Gastroesophageal sphincter (tissue), 4 donors: ENCODE measurements around the gene FUNDC2. TPM values are rescaled to one million over a fixed set of nuclear protein-coding genes. Genes with fewer than 3 reads are reported as not detected.

ENCODE experiments used
- ATAC-seq: fragments of 150-250 bp; one replicate; pipeline ENCODE4 v1.9.1; 2016; ENCODE audit warnings: mild to moderate bottlenecking, moderate library complexity
- H3K27ac ChIP-seq, 4 donors: fragments of 200-600 bp; sonication (generic) in 3 of 4; 1 replicate in 3 of 4; 2 replicates in 1 of 4; pipeline ENCODE4 v1.5.1; 2016 to 2019
- H3K27me3 ChIP-seq: fragments of 200-600 bp; sonication (generic); one replicate; pipeline ENCODE4 v1.5.1; 2019
- H3K36me3 ChIP-seq, 2 donors: fragments of 200-600 bp; sonication (generic); one replicate each; pipeline ENCODE4 v1.5.1; 2019; ENCODE audit warnings: control low read depth in 1 of 2
- H3K4me1 ChIP-seq, 3 donors: fragments of 200-600 bp; sonication (generic); 1 replicate in 2 of 3; 2 replicates in 1 of 3; pipeline ENCODE4 v1.5.1; 2016 to 2019; ENCODE audit warnings: control low read depth in 2 of 3
- H3K4me3 ChIP-seq, 2 donors: fragments of 200-600 bp; sonication (generic); one replicate each; pipeline ENCODE4 v1.5.1; 2019; ENCODE audit warnings: mild to moderate bottlenecking in 1 of 2, moderate library complexity in 1 of 2
- H3K9me3 ChIP-seq, 3 donors: fragments of 200-600 bp; sonication (generic); one replicate each; pipeline ENCODE4 v1.5.1; 2017 to 2019; ENCODE audit warnings: control low read depth in 2 of 3
- CTCF ChIP-seq, 4 experiments: fragments of 200-600 bp in 2 of 4; fragments of 450-650 bp in 2 of 4; sonication (generic) in 1 of 4; IDR thresholded peaks; one replicate each; pipeline ENCODE4 v1.5.1; 2017 to 2019; ENCODE audit warnings: antibody characterized with exemption in 4 of 4, mild to moderate bottlenecking in 2 of 4, moderate library complexity in 2 of 4
- EP300 ChIP-seq: sonication (generic); formaldehyde crosslinking; IDR thresholded peaks from one replicate; pipeline ENCODE4 v1.6.1; 2017; ENCODE audit warnings: antibody characterized with exemption, mild to moderate bottlenecking
- POLR2A ChIP-seq, 2 donors: fragments of 450-650 bp; IDR thresholded peaks; one replicate each; pipeline ENCODE4 v1.6.1; 2017; ENCODE audit warnings: antibody characterized with exemption in 2 of 2, mild to moderate bottlenecking in 2 of 2, moderate library complexity in 1 of 2
- POLR2AphosphoS5 ChIP-seq: sonication (generic); formaldehyde crosslinking; IDR thresholded peaks from one replicate; pipeline ENCODE4 v1.6.1; 2017; ENCODE audit warnings: antibody characterized with exemption
- WGBS, 2 donors: methylation state at CpG; one replicate each; pipeline ENCODE4 v1.1.5; 2018; ENCODE audit warnings: low coverage in 1 of 2; 5-methylcytosine and 5-hydroxymethylcytosine counted together
- total RNA-seq, 4 donors: library from RNA; depleted of rRNA; stranded (reverse); fragments of >200 nt; gene quantifications; one replicate each; pipeline ENCODE4 v1.1.0, GENCODE V29; 2016

The FUNDC2 gene
- total RNA-seq, 4 donors from 2014 or later: 67.8 to 96.3 (median 87.7) TPM

GRCh38 chrX:155056877-155057792, 30.5 kb downstream of the FUNDC2 start:
- H3K9me3 ChIP-seq: no peaks in the 10 kb centered on the region
- WGBS, 2 donors: 0 to 12% methylated on average over 3 to 11 of the region's 25 CpGs
- peak overlapping the region; percentile 14 to 17 for H3K4me3 ChIP-seq
- peaks cover 0 to 19% (median 0%) of the 10 kb centered on the region in 3 donors for H3K4me1 ChIP-seq
- peak; percentile 88 for ATAC-seq
- peak overlapping the region; percentile 45 to 78 (median 72) for H3K27ac ChIP-seq
- no peak for TF ChIP-seq EP300
- TF ChIP-seq CTCF (IDR thresholded peaks at IDR 0.05): peak; percentile 61 to 82 (median 76)
- peak; percentile 34 for TF ChIP-seq POLR2AphosphoS5
- no peaks in the 10 kb centered on the region for H3K27me3 ChIP-seq
- H3K36me3 ChIP-seq: peaks cover 0 to 31% of the 10 kb centered on the region in 2 donors

- Histone ChIP-seq H3K4me3 (no peak overlapping the region), H3K4me1 (peaks cover 0 to 31% (median 0%) of the 10 kb centered on the region in 3 donors), H3K9me3 (no peaks in the 10 kb centered on the region), H3K27me3 (no peaks in the 10 kb centered on the region), H3K27ac (peak overlapping the region in 1 of 4 donors; percentile 27), H3K36me3 (peaks cover 0 to 7% of the 10 kb centered on the region in 2 donors)
- WGBS, 2 donors: 55 to 67% methylated on average over 4 of the region's 4 CpGs
- peak; percentile 30 for ATAC-seq
- TF ChIP-seq CTCF (IDR thresholded peaks at IDR 0.05) (no peak), POLR2AphosphoS5 (no peak), EP300 (no peak), POLR2A (IDR thresholded peaks at IDR 0.05) (no peak)
These were observed 35.1 kb downstream of the FUNDC2 start for GRCh38 chrX:155061760-155062159.

- H3K27me3 ChIP-seq: no peaks in the 10 kb centered on the region
- peak; percentile 58 for ATAC-seq
- 67 to 81% methylated on average over 1 to 6 of the region's 8 CpGs for WGBS, 2 donors
- H3K4me3 ChIP-seq: no peak overlapping the region
- H3K9me3 ChIP-seq: no peaks in the 10 kb centered on the region
- H3K4me1 ChIP-seq: peaks cover 0 to 48% (median 0%) of the 10 kb centered on the region in 3 donors
- H3K36me3 ChIP-seq: peaks cover 0 to 3% of the 10 kb centered on the region in 2 donors
- no peak for TF ChIP-seq POLR2AphosphoS5
- no peak for TF ChIP-seq EP300
- no peak for TF ChIP-seq CTCF (IDR thresholded peaks at IDR 0.05)
- TF ChIP-seq POLR2A (IDR thresholded peaks at IDR 0.05): no peak
- peak overlapping the region in 3 of 4 donors; percentile 14 to 45 (median 43) for H3K27ac ChIP-seq
These were observed 38.5 kb downstream of the FUNDC2 start for GRCh38 chrX:155065035-155065734.

- 27 to 56% methylated on average over 1 of the region's 1 CpG for WGBS, 2 donors
- Histone ChIP-seq H3K27ac (no peak overlapping the region), H3K27me3 (no peaks in the 10 kb centered on the region), H3K4me3 (no peak overlapping the region), H3K4me1 (peaks cover 0 to 53% (median 0%) of the 10 kb centered on the region in 3 donors), H3K36me3 (no peaks in the 10 kb centered on the region), H3K9me3 (no peaks in the 10 kb centered on the region)
- TF ChIP-seq POLR2A (IDR thresholded peaks at IDR 0.05) (no peak), EP300 (no peak), POLR2AphosphoS5 (no peak), CTCF (IDR thresholded peaks at IDR 0.05) (no peak)
- ATAC-seq: no peak
These were observed 41.5 kb downstream of the FUNDC2 start for GRCh38 chrX:155068165-155068564.
